Smooth muscle cell (in vitro differentiated cells): ENCODE measurements around the gene MAP4K4. TPM values are rescaled to one million over a fixed set of nuclear protein-coding genes. Genes with fewer than 3 reads are reported as not detected.

Experiments used
- DNase-seq: peaks from one replicate; lab custom pipeline; 2025; ENCODE audit not compliant: unreplicated experiment; lab: John Stamatoyannopoulos, UW
- H2AFZ ChIP-seq: fragments of 200-600 bp; sonication (generic); 2 replicates; pipeline ENCODE4 v1.6.0; 2016; ENCODE audit warnings: antibody characterized with exemption, low read depth, mild to moderate bottlenecking
- H3F3A ChIP-seq: fragments of 200-600 bp; sonication (generic); 2 replicates; pipeline ENCODE4 v1.6.0; 2017; ENCODE audit warnings: antibody characterized with exemption, low read depth
- H3K27ac ChIP-seq: fragments of 200-600 bp; sonication (generic); 2 replicates; pipeline ENCODE4 v1.5.1; 2016; ENCODE audit warnings: low read depth, mild to moderate bottlenecking
- H3K27me3 ChIP-seq: fragments of 200-600 bp; sonication (generic); 2 replicates; pipeline ENCODE4 v1.6.1; 2016; ENCODE audit warnings: low read depth, mild to moderate bottlenecking
- H3K36me3 ChIP-seq: fragments of 200-600 bp; sonication (generic); 2 replicates; pipeline ENCODE4 v1.5.1; 2016; ENCODE audit warnings: low read depth
- H3K4me1 ChIP-seq: fragments of 200-600 bp; sonication (generic); 2 replicates; pipeline ENCODE4 v1.5.1; 2016; ENCODE audit warnings: low read depth
- H3K4me2 ChIP-seq: fragments of 200-600 bp; sonication (generic); 2 replicates; pipeline ENCODE4 v1.6.0; 2016; ENCODE audit warnings: mild to moderate bottlenecking
- H3K4me3 ChIP-seq: fragments of 200-600 bp; sonication (generic); 2 replicates; pipeline ENCODE4 v1.5.1; 2016; ENCODE audit warnings: mild to moderate bottlenecking
- H3K79me2 ChIP-seq: fragments of 200-600 bp; sonication (generic); 2 replicates; pipeline ENCODE4 v1.6.0; 2016; ENCODE audit warnings: low read depth, mild to moderate bottlenecking
- H3K9ac ChIP-seq: fragments of 200-600 bp; sonication (generic); 2 replicates; pipeline ENCODE4 v1.6.0; 2016; ENCODE audit warnings: low read depth
- H3K9me3 ChIP-seq: fragments of 200-600 bp; sonication (generic); replicated peaks from 2 replicates; pipeline ENCODE4 v1.5.1; 2016; ENCODE audit warnings: low read depth
- H4K20me1 ChIP-seq: fragments of 200-600 bp; sonication (generic); 2 replicates; pipeline ENCODE4 v1.6.0; 2016; ENCODE audit warnings: low read depth
- CTCF ChIP-seq: fragments of 200-600 bp; sonication (generic); IDR thresholded peaks from 2 replicates; pipeline ENCODE4 v1.5.1; 2017; ENCODE audit warnings: borderline replicate concordance, mild to moderate bottlenecking, antibody characterized with exemption; ENCODE audit not compliant: insufficient read depth, poor library complexity, severe bottlenecking
- whole genome bisulfite sequencing: methylation state at CpG from one replicate; pipeline ENCODE4 v1.1.7; 2016; ENCODE audit warnings: low lambda C conversion rate; 5-methylcytosine and 5-hydroxymethylcytosine counted together
- polyA plus RNA-seq: library from polyadenylated mRNA; unstranded; fragments of >200 nt; fragmentation: Nextera tagmentation; extraction: Ambion mirVana; gene quantifications from 2 replicates; pipeline ENCODE4 v1.2.1, GENCODE V29; 2016
- total RNA-seq: library from RNA; depleted of rRNA; stranded (reverse); fragments of >200 nt; gene quantifications from 2 replicates; pipeline ENCODE4 v1.2.3, GENCODE V29; 2014

MAP4K4 gene
- total and polyA plus RNA-seq, 2 experiments from 2014 or later: 68.9 to 107 TPM

GRCh38 chr2:101942851-101943250, 245.3 kb downstream of the MAP4K4 start:
- no peaks in the 10 kb centered on the region for H3K27me3 ChIP-seq
- no peak overlapping the region for H3K4me3 ChIP-seq
- no peak for DNase-seq
- TF ChIP-seq CTCF: no peak
- H3K9ac ChIP-seq: no peak overlapping the region
- H3K9me3 ChIP-seq: no peaks in the 10 kb centered on the region
- H3K36me3 ChIP-seq: no peaks in the 10 kb centered on the region
- H3F3A ChIP-seq: no peaks in the 10 kb centered on the region
- no peaks in the 10 kb centered on the region for H3K79me2 ChIP-seq
- no peak overlapping the region for H3K27ac ChIP-seq
- H4K20me1 ChIP-seq: no peaks in the 10 kb centered on the region
- H3K4me2 ChIP-seq: no peak overlapping the region
- H2AFZ ChIP-seq: no peak overlapping the region
- 63% methylated on average over 3 of the region's 3 CpGs for WGBS
- no peaks in the 10 kb centered on the region for H3K4me1 ChIP-seq

Other genes starting within 250 kb of the MAP4K4 start
- gene RFX8, start 222.6 kb upstream of the MAP4K4 start, total RNA-seq: 0.67 and 2.3 TPM in 2 replicates
- 3.0 and 3.6 TPM in 2 replicates for gene RFX8, start 222.6 kb upstream of the MAP4K4 start, polyA plus RNA-seq